Skeletal muscle tissue (tissue), 4 donors: ENCODE data around the gene TYRP1. TPM values are rescaled to one million over a fixed set of nuclear protein-coding genes. Genes with fewer than 3 reads are reported as not detected.

ENCODE experiments used
- H3K27ac ChIP-seq: one replicate; pipeline ENCODE4 v1.7.0; 2013; ENCODE audit warnings: mild to moderate bottlenecking, low read depth, low read length, inconsistent platforms
- H3K27me3 ChIP-seq, 3 donors: one replicate each; pipeline ENCODE4 v1.7.0; 2013; ENCODE audit warnings: low read length in 3 of 3; ENCODE audit not compliant: control insufficient read depth in 3 of 3, insufficient read depth in 3 of 3
- H3K36me3 ChIP-seq, 3 donors: one replicate each; pipeline ENCODE4 v1.7.0; 2013; ENCODE audit warnings: low read length in 3 of 3; ENCODE audit not compliant: control insufficient read depth in 3 of 3, insufficient read depth in 3 of 3
- H3K4me1 ChIP-seq, 3 donors: one replicate each; pipeline ENCODE4 v1.7.0; 2013; ENCODE audit warnings: low read length in 3 of 3, mild to moderate bottlenecking in 3 of 3; ENCODE audit not compliant: control insufficient read depth in 3 of 3, insufficient read depth in 3 of 3
- H3K4me3 ChIP-seq, 3 donors: one replicate each; pipeline ENCODE4 v1.7.0; 2013; ENCODE audit warnings: low read length in 3 of 3
- H3K9ac ChIP-seq, 3 donors: one replicate each; pipeline ENCODE4 v1.7.0; 2013; ENCODE audit warnings: low read length in 3 of 3, mild to moderate bottlenecking in 3 of 3, moderate library complexity in 2 of 3, low read depth in 1 of 3
- H3K9me3 ChIP-seq, 3 donors: one replicate each; pipeline ENCODE4 v1.7.0; 2013; ENCODE audit warnings: low read length in 3 of 3; ENCODE audit not compliant: control insufficient read depth in 3 of 3
- total RNA-seq: library from RNA; depleted of rRNA; stranded (reverse); fragments of >200 nt; gene quantifications from one replicate; pipeline ENCODE4 v1.2.3, GENCODE V29; 2014
- donor health status: Osteomylitis.

The TYRP1 gene
- total RNA-seq, 1 donor from 2014 or later = not detected

- H3K9me3 ChIP-seq = no peaks in the 10 kb centered on the region
- H3K27ac ChIP-seq = no peak overlapping the region
- no peaks in the 10 kb centered on the region for H3K27me3 ChIP-seq
- no peak overlapping the region for H3K4me3 ChIP-seq
- H3K4me1 ChIP-seq = no peaks in the 10 kb centered on the region
- no peaks in the 10 kb centered on the region for H3K36me3 ChIP-seq
- no peak overlapping the region for H3K9ac ChIP-seq
Observed at GRCh38 chr9:12694013-12694412, 828 bp downstream of the TYRP1 start.

GRCh38 chr9:12695474-12695873 lies 2.3 kb downstream of the TYRP1 start:
- peak overlapping the region in 1 of 3 donors; percentile 10 for H3K9ac ChIP-seq

GRCh38 chr9:12696931-12697622 lies 3.9 kb downstream of the TYRP1 start:
- H3K9ac ChIP-seq = peak overlapping the region in 1 of 3 donors; percentile 27
- no peaks in the 10 kb centered on the region for H3K36me3 ChIP-seq
- H3K4me1 ChIP-seq = no peaks in the 10 kb centered on the region
- H3K9me3 ChIP-seq = no peaks in the 10 kb centered on the region
- no peak overlapping the region for H3K27ac ChIP-seq
- no peaks in the 10 kb centered on the region for H3K27me3 ChIP-seq
- no peak overlapping the region for H3K4me3 ChIP-seq

More at GRCh38 chr9:12695474-12695873, 2.3 kb downstream of the TYRP1 start:
- no peak overlapping the region for H3K27ac ChIP-seq
- H3K9me3 ChIP-seq = no peaks in the 10 kb centered on the region
- no peaks in the 10 kb centered on the region for H3K4me1 ChIP-seq
- H3K4me3 ChIP-seq = peak overlapping the region in 1 of 3 donors; percentile 42
- H3K27me3 ChIP-seq = no peaks in the 10 kb centered on the region
- H3K36me3 ChIP-seq = no peaks in the 10 kb centered on the region

GRCh38 chr9:12697719-12698118 lies 4.5 kb downstream of the TYRP1 start:
- H3K4me1 ChIP-seq = no peaks in the 10 kb centered on the region
- H3K4me3 ChIP-seq = no peak overlapping the region
- no peaks in the 10 kb centered on the region for H3K27me3 ChIP-seq
- H3K36me3 ChIP-seq = no peaks in the 10 kb centered on the region
- no peaks in the 10 kb centered on the region for H3K9me3 ChIP-seq
- H3K9ac ChIP-seq = peak overlapping the region in 1 of 3 donors; percentile 27
- no peak overlapping the region for H3K27ac ChIP-seq

- H3K4me3 ChIP-seq = no peak overlapping the region
- no peak overlapping the region for H3K9ac ChIP-seq
- H3K9me3 ChIP-seq = no peaks in the 10 kb centered on the region
- no peaks in the 10 kb centered on the region for H3K36me3 ChIP-seq
- H3K27me3 ChIP-seq = no peaks in the 10 kb centered on the region
- no peaks in the 10 kb centered on the region for H3K4me1 ChIP-seq
- H3K27ac ChIP-seq = no peak overlapping the region
Observed at GRCh38 chr9:12698266-12698665, 5.1 kb downstream of the TYRP1 start.

- Histone ChIP-seq H3K27me3 (no peaks in the 10 kb centered on the region), H3K9ac (no peak overlapping the region), H3K4me1 (no peaks in the 10 kb centered on the region), H3K27ac (no peak overlapping the region), H3K9me3 (no peaks in the 10 kb centered on the region), H3K36me3 (no peaks in the 10 kb centered on the region), H3K4me3 (no peak overlapping the region)
Observed at GRCh38 chr9:12698986-12699385, 5.8 kb downstream of the TYRP1 start.

- H3K36me3 ChIP-seq = no peaks in the 10 kb centered on the region
- no peaks in the 10 kb centered on the region for H3K27me3 ChIP-seq
- H3K9me3 ChIP-seq = no peaks in the 10 kb centered on the region
- no peak overlapping the region for H3K9ac ChIP-seq
- H3K4me3 ChIP-seq = no peak overlapping the region
- H3K4me1 ChIP-seq = no peaks in the 10 kb centered on the region
- no peak overlapping the region for H3K27ac ChIP-seq
Observed at GRCh38 chr9:12699529-12699928, 6.3 kb downstream of the TYRP1 start.

GRCh38 chr9:12701126-12701525 lies 7.9 kb downstream of the TYRP1 start:
- Histone ChIP-seq H3K9me3 (no peaks in the 10 kb centered on the region), H3K27me3 (no peaks in the 10 kb centered on the region), H3K27ac (no peak overlapping the region), H3K36me3 (no peaks in the 10 kb centered on the region), H3K9ac (no peak overlapping the region), H3K4me3 (no peak overlapping the region), H3K4me1 (no peaks in the 10 kb centered on the region)

- Histone ChIP-seq H3K27me3 (no peaks in the 10 kb centered on the region), H3K9ac (no peak overlapping the region), H3K27ac (no peak overlapping the region), H3K36me3 (no peaks in the 10 kb centered on the region), H3K4me1 (no peaks in the 10 kb centered on the region), H3K4me3 (no peak overlapping the region), H3K9me3 (no peaks in the 10 kb centered on the region)
Observed at GRCh38 chr9:12702160-12702758, 9.1 kb downstream of the TYRP1 start.

GRCh38 chr9:12703996-12704395 lies 10.8 kb downstream of the TYRP1 start:
- H3K9me3 ChIP-seq = no peaks in the 10 kb centered on the region
- H3K9ac ChIP-seq = no peak overlapping the region
- no peaks in the 10 kb centered on the region for H3K4me1 ChIP-seq
- H3K36me3 ChIP-seq = no peaks in the 10 kb centered on the region
- H3K4me3 ChIP-seq = no peak overlapping the region
- no peak overlapping the region for H3K27ac ChIP-seq
- H3K27me3 ChIP-seq = no peaks in the 10 kb centered on the region
